Activated T-helper 1 cell treated with Interleukin-2 at 50 U/mL for 16 hours (primary cell): ENCODE measurements around the gene PTPRM.
"Not testable (repeated sequence)": the region's sequence is repeated elsewhere in the genome, so short reads cannot be mapped to it uniquely, and the experiment has no call there.

Source experiments
- DNase-seq: peaks from one replicate; pipeline ENCODE4 v3.0.0-alpha.2; 2020; ENCODE audit warnings: low read depth

Gene PTPRM

DNA sequence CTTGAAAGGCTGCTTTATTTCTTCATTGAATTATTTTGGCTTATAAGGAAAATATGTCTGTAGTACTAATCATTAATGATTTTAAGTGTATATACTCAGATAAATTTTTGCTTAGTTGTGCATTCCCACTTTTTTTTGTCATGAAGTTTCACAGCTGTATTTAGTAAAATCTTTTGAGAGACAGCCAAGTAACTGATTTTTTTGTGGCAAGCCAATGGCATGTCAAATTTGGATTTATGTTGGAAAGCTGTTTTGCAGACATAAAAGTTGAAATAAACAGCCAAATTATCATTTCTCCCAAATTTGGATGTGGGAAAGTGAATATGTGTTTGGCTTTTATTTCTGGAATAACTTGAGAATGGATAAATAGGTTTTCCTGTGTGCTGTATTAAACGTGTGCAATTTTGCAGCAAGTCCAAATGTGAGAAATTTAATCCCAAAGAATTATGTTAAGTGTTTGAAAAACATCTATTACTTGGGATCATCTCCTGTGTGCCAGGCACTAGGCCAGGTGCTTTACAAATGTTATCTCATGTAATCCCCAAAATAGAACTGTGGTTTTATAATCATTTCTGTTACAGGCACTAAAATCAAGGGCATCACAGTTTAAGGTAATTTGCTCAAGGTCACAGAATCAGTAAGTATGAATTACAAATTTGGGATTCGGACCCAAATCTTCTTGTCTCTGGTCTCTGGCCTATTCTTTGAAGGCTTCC lies 160.4 kb downstream of the PTPRM start:
- DNase-seq = no peak

DNA sequence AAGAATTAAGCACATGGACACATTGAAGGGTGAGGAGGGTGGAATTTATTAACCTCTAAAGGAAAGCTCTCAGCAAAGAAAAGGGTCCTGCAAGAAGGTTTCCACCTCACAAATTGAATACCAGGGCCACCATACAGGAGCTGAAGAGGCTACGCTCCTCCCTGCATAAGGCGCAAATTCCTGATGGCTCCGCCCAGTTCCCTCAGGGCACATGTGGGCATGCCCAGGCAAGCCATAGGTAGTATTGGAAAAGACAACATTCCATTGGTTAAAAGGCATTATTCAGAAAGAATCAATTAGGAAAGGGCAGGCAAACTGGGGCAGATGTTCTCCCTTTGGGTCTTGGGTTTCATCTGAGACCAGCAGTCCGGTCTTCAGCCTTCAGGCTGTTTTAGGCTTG lies 161.2 kb downstream of the PTPRM start:
- DNase-seq = no peak

DNA sequence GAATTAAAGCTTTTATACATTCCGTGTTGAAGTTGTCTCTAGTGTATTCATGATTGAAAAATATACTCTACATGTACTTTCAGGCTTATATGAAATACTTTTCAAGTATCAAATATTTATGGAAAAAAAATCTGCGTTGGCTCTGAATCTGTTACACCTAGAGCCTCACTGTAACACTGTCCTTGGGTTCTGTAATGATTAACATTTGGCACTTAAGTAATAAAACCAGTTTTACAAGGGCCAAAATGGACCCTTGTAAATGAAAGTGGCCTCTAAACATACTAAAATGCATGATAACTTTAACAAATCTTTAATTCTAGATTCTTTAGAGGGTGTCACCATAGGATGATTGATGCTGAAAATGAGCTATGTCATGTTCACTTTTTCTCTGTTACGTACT lies 162.8 kb downstream of the PTPRM start:
- no peak for DNase-seq

DNA sequence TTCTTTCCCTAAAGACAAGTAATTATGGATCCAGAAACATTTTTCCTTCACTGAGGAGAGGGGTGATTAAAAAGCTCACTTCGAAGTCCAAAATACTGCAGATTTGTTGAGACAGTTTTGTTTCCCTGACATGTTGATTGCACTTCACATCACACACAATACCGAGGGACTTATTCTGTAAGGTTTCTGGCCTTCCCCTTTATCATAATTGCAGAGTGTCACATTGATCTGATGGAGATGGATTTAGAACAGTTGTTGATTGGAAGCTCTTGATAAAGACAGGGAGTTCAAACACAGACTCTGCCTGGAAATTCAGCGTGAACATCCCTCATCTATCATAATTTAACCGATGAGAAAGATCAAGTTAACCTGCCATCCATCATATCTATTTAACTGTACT lies 163.6 kb downstream of the PTPRM start:
- DNase-seq = no peak

DNA sequence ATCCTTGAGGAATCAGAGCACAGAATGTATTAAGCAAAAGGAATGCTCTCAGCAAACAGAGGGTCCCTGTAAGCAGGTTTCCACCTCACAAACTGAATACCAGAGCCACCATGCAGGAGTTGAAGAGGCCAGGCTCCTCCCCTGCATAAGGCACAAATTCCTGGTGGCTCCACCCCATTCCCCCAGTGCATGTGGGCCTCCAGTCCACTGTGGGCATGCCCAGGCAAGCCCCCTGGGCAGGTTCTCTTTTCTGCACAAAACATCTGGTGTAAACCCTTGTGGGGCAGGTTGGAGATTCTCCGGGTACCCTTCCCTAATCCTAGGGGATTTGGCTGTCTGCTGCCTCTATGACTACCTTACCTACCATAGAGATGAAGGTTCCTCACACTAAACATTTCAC lies 166.5 kb downstream of the PTPRM start:
- no peak for DNase-seq

DNA sequence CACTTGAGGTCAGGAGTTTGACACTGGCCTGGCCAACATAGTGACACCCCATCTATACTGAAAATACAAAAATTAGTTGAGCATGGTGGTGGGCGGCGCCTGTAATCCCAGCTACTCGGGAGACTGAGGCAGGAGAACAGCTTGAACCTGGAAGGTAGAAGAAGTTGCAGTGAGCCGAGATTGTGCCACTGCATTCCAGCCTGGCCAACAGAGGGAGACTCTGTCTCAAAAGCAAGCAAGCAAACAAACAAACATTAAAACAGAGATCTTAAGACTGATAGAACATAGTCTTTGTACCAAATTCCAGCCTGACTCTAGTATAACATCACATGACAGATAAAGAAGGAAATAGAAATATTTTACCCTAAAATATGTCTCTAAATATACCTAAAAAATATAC lies 168.1 kb downstream of the PTPRM start:
- DNase-seq = no peak

DNA sequence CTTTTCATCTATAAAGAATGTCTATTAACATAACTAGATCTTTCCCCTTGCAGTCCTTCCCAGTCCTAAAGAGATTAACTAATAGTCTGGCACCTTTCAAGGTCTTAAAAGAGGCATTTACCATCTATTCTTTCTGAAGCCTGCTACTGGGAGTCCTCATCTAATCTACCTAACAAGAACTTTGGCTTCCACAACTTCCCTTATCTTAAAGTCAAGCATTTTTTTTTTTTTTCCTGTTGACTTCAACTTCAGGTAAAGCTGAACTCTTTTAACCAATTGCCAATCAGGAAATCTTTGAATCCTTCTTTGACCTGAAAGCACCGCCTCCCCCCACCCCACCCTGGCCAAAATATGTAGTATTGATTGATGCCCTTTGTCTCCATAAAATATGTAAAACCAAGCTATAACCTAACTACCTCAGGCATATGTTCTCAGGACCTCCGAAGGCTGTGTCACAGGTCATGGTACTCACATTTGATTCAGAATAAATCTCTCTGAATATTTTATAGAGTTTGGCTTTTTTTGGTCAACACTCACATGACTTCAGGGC lies 168.6 kb downstream of the PTPRM start:
- no peak for DNase-seq

DNA sequence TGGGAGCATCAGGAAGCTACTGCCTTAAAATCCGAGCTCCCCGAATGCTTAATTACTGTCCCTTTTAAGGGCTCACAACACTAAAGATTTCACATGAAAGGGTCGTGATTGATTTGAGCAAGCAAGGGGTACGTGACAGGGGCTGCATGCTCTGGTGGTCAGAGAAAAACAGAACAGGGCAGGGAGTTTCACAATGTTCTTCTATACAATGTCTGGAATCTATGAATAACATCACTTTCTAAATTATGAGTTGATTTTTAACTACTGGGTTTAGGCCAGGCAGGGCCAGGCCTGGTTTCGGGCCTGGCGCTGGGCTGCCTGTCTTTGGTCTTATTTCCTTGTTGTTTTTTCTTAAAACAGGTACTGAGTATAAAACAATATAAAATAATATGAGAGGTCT lies 169.4 kb downstream of the PTPRM start:
- not testable (repeated sequence) for DNase-seq

DNA sequence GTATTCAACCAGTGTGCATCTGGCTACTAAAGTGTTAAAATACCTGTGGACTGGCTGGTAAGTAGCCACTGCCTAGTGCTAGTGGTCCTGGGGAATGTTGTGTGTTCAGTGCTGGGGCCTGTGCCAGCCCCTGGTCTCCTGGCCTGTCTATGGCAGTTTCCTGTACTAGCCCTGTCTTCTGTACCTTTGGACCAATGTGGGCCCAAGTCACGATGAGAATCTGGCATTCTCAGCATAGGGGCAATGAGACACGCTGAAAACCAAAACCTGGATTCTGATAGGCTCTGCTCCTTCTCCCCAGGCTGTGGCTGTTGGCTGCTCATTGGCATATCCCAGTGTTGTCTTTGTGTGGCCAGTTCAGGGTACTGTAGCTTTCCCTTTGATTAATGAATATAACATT lies 170.4 kb downstream of the PTPRM start:
- DNase-seq = no peak

DNA sequence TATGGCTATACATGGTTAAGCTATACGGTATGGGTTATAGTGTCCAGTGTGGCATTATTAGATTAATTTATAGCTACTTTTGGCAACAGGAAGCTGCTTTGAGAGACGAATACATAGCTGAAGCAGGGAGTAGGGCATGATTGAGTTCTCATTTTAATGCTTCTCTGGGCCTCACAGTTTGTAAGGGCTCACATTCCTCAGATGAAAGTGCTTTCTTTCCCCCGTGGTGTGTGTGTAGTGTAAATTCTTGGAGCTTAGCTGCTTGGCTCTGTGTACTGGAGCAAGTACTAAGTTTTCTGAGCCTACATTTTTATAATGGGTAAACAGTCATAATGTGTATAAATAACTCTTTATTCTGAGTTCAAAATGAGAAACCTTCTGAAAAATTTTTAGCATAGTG lies 173.7 kb downstream of the PTPRM start:
- no peak for DNase-seq

DNA sequence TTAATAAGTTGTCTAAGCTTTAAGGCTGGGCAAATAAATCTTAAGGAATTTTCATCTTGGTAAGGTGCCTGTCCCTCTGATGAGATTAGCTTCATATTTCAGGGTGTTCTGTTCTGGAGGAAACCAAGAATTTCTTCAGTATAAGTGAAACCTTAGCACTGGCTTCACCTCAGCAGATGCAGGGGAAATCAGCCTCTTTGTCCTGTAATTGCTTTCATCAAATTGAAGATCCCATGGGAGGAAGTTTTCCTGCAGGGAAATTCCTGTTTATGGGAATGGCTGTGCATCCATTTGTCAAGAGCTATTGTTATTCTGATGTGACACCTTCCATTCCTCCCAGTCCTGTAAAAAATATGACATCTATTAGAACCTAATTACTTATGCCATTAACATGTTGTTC lies 174.5 kb downstream of the PTPRM start:
- no peak for DNase-seq

DNA sequence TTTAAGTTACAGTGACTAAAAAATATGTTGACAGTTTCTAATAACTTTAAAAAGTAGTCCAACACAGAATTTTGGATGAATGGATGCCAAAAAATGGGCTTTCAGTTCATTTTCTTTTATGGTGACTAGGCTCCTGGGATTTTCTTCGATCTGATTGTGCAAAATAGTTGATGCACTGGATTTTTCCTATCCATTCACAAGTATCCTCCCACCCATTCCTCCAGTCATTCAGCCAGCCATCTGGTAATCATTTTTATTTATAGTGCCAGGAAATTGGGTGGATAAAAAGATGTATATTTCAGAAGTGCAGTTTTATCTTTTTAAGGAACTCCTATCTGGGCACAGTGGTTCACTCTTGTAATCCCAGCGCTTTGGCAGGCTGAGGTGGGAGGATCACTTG lies 175.1 kb downstream of the PTPRM start:
- no peak for DNase-seq

DNA sequence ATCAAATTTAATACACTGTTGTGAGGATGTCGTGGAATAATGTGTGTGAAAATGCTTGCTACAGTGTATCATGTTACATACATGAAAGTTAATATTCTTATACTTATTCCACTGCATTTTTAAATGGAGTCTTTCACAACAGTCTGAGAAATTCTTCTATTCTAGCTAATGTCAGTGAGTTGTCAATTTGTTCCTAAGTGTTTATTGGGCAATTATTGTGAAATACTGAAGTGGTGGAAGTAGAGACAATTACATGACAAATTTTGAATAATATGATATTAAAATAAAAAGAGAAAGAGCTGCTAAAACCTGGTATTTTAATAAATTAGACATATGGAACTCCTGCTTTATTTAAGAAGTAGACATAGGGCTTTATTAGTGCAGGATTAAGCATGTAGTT lies 176.1 kb downstream of the PTPRM start:
- no peak for DNase-seq

DNA sequence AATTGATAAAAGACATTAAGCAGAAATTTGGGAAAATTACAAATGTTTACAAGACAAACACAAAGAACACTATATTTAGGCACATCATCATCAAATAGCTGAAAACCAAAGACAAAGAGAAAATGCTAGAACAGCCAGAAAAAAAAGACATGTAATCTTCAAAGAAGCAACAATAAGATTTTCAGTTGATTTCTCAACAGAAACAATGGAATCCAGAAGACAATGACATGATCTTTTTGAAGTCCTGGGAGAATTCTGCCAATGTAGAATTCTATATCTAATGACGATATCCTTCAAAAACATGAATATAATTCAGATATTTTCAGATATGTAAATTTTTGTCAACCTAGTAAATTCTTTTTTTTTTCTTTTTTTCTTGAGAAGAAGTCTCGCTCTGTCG lies 179.0 kb downstream of the PTPRM start:
- no peak for DNase-seq

DNA sequence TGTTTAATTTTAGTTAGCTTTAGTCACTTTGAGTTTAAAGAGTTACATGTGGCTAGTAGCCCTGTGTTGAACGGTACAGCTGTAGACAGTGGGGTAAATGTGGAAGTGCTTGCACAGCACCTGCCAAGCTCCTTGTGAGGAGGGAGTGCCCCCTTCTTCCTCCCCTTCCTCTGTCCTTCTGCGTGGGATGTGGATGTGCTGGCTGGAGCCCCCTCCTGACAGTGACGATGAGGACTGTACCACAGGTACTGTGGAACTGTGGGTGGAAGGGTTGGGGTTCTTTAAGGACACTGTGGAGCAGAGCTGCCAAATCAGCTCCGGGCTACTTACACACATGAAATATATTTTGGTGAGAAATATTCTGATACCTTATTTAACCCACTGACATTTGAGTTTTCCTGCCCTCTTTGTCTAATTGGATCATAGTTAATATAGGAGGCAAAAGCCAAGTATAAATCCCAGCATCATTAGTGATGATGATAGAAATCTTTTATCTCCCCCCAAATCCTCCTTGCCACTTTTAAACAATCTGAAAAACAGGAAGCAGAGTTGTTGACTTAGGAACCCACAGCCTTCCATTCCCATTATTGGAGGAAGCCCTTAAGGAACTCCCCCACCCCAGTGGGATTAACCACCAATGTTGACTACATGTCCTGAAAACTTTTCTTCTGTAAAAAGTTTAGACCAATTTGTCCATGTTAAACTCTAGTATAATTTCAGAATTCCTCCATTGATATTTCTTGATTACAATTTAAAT lies 181.3 kb downstream of the PTPRM start:
- DNase-seq = no peak

DNA sequence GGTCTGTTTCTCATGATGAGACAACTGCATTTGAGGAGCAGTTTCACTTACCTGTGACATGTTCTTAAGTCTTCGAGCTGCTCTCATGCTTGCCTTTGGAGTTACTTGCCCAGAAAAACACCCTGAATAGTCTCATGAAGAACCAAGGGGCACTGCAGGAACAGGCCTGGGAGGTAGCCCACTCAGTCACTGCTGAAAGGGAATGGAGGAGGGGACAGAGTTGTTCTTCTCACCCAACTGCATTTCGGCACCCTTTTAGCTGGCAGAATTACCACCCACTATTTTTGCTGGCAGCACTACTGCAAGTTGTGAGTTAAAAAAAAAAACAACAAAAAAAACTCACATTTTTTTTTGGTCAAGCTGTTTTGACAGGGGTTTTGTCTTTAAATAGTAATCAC lies 181.9 kb downstream of the PTPRM start:
- no peak for DNase-seq

DNA sequence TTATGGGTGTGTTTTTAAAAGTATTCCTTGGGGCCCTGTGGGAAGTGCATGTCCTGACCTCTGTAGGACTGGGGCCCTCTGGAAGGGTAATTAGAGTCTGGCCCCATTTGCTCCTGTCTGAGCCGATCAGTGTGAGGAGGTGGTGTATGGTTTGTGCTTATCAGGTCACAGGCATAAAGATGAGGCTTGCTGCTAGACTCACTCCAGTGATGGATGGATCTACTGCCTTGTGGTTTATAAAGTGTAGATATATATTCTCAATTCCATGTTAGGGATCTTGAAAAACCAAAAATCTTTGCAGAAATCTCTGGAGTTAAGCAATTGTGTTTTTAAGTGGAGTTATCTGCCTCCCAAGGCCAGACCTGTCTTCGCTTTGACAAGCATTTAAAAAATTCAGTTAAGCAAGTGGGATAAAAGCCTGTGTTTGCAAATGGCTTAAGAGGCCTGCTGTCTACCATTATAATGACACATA lies 182.4 kb downstream of the PTPRM start:
- no peak for DNase-seq

DNA sequence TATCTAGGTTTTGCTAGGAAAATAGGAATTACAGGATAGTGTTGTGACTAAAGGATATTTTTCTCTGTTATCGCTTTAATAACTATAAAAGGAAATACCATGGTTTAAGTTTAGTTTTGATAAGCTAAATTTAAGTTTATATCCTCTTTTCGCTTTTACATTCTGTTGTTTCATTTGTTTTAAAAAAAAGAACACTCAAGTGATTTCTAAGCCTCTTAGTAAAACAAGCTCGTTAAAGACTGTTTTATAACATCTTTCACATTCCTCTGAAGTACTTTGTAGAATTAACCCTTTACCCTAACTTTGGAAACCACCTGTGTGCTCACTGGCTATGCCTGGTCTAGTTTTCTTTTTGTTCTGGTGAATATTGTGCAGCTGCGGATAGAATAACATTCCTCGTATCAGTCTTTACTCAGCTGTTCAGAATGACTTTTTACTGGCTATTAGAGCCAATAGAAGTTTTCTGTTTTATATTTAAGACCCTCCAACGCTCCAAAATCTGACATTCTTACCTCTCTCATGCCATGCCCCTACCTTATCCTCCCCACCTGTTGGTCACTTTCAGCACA lies 183.1 kb downstream of the PTPRM start:
- no peak for DNase-seq

DNA sequence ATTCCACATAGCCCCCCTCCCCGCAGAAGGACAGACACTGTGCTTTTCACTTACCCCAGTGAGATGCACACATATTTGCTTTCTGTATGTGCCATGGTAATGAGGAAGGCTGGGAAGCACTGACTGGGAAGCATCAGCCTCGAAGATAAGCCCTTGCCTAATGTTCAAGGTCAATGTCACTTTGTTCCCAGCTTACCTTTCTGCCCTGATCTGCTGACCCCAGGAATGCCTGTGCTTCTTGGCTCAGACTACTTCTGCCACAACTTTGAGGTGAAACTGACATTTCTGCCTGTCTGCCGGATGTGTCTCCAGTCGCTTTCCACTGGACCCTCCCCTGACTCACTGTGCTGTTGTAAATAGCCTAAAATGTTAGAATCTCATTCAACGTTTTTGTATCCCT lies 183.8 kb downstream of the PTPRM start:
- no peak for DNase-seq

DNA sequence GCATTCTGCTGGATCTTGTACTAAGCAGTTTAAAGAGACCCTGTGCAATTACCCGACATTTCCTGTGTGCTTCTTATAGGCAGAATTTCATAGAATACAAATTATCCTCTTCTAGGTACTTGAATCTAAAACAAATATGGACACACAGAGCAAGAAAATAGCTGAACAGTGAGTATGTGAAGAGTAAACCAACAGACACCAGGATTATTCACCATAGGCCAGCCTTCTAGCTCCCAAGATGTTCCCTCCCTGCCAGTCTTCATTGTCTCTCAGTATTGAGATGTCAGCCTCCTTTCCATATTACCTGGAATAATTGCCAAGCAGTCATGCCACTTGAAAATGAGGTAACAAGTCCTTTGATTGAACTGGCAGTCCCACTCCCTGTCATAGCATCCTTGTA lies 187.1 kb downstream of the PTPRM start:
- no peak for DNase-seq

DNA sequence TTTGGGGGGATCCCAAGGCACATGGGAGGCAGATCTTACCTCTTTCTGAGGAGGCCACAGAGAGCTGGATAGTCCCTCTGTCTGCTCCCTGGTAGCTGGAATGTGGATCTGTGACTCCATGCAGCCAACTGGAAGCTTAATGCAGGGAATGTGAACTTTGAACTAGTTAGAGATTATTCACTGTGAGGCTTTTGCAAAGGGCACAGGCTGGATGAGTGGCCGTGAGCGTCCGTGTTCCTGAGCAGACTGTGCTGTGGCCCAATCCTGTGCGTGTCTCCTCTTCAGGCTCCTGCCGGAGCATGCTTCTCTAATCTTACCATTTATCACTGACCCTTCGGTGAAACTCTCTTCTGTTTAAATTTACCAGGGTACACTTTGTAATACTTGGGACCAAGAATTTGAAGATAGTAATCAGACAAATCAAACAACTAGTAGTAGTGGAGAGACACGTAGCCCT lies 187.6 kb downstream of the PTPRM start:
- no peak for DNase-seq

DNA sequence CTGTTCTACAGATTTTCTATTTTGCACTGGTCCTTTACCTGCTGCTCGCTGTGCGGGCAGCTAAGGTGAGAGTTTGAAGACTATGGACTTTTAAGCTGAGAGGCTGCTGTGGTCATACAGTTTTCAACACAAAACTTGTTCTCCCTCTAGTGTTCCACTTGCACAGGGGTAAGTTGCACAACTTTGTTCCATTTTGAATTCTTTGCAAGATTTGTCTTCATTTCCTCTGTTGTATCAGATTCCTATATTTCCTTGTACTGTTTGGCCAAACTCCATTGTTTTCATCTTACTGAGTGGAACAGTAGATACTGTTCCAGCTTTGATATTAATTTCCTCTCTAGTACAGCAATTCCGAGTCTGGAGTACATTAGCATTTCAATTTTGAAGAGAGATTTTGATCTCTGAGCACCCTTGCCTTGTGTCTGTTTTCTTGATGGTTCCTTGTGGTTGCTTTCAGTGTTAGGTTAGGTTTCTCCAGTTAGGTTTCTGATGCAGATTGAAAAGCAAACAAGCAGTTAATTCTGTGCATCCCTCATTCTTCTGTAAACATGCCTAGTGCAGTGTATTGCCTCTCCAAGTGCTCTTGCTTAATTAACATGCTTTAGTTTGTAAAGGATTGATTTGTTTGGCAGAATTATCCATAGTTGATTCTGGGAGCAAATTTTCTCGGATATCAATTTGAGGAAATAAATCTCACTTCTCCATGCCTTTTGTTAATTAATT lies 188.8 kb downstream of the PTPRM start:
- no peak for DNase-seq
